Activated gamma-delta T cell treated with anti-CD3 and anti-CD28 coated beads, Interleukin-2, amount 50 U/mL, for 16 hours (primary cell): Measurements from ENCODE around the gene SLC7A9.
"Not testable (repeated sequence)": the region's sequence is repeated elsewhere in the genome, so short reads cannot be mapped to it uniquely, and the experiment has no call there.

ENCODE experiments used
- DNase-seq: peaks from one replicate; pipeline ENCODE4 v3.0.0-alpha.2; 2020; ENCODE audit warnings: low read depth

SLC7A9 gene

GRCh38 chr19:32881766-32882165 is 12.2 kb upstream of the SLC7A9 start:
- DNase-seq = no peak

- no peak for DNase-seq
Observed at GRCh38 chr19:32880622-32881021, 11.1 kb upstream of the SLC7A9 start.

GRCh38 chr19:32879741-32880140 is 10.2 kb upstream of the SLC7A9 start:
- no peak for DNase-seq

DNA sequence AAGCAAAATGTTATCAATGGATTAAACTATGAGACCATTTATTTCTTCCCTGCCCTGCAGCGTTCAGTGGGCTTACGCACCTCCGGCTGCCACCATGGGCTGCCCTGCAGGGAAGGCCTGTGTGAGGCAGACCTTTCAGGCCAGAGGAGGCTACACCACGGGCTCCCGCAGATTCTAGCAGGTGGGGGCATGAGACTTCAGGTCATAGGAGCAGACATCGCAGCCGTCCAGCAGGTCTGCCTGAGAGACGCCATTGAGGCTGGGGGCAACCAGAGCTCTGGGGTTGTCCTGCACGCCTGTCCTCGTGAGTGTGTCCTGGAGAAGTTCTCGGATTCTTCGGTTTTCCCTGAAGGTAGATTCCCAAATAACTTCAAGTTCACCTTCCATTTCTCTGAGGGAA is 9.4 kb upstream of the SLC7A9 start:
- no peak for DNase-seq

DNA sequence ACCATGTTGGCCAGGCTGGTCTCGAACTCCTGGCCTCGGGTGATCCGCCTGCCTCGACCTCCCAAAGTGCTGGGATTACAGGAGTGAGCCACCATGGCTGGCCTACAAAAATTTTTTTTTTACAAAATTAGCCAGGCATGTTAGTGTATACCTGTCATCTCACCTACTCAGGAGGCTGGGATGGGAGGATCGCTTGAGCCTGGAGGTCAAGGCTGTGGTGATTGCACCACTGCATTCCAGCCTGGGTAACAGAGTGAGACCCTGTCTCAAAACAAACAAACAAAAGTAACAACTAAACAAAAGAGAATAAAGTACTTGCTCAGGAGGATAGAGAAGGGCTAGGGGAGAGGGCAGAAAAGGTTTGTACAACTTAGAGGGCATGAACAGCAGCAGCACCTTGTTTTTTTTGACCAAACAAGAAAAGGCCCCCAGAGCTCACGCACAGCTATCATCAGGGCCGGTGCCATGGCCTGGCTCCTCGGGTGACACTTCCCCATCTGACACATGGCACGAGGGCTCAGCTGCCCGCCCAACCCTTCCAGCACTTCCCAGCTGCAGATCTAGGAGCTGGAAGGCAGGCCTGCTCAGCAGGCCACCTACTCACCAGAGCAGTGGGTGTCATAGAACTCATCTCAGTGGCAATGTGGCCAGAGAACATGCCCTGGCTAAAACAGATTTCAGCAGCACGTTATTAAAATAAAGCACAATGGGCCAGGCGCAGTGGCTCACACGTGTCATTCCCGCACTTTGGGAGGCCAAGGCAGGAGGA is 8.6 kb upstream of the SLC7A9 start:
- DNase-seq = no peak

DNA sequence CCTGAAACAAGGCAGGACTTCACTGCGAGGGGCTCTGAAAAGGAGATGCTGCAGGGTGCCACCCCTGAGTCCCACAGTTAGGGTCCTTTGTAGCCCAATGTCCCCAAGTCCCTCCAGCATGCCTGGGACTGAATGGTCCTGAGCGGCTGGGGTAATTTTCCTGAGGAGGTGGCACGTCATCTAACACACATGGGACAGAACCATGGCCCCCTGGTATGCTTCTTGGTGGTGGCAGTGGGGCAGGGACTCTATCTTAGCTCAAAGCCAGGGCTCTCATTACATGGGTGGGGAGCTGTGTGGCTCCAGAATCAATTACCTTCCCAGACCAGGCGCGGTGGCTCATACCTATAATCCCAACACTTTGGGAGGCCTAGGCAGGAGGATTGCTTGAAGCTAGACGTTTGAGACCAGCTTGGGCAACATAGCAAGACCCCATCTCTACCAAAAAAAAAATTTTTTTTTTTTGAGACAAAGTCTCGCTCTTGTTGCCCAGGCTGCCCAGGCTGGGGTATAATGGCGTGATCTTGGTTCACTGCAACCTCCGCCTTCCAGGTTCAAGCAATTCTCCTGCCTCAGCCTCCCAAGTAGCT is 7.9 kb upstream of the SLC7A9 start:
- DNase-seq = no peak

DNA sequence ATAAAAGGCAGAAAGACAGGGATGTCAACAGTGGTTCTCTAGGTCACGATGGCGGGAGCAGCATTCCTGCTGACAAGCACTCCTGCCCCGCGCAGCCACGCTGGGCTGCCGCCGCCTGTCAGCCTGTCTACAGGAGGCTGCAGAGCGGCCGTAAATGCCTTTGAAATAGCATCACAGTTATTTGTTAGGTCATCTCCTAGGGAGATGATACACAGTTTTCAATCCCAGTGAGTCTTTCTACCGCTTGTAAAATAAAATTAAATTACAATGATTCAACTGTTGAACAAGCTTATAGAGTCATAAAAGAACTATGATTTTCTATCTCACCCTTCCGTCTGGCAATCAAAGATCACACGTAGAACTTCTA is 7.3 kb upstream of the SLC7A9 start:
- DNase-seq = no peak

DNA sequence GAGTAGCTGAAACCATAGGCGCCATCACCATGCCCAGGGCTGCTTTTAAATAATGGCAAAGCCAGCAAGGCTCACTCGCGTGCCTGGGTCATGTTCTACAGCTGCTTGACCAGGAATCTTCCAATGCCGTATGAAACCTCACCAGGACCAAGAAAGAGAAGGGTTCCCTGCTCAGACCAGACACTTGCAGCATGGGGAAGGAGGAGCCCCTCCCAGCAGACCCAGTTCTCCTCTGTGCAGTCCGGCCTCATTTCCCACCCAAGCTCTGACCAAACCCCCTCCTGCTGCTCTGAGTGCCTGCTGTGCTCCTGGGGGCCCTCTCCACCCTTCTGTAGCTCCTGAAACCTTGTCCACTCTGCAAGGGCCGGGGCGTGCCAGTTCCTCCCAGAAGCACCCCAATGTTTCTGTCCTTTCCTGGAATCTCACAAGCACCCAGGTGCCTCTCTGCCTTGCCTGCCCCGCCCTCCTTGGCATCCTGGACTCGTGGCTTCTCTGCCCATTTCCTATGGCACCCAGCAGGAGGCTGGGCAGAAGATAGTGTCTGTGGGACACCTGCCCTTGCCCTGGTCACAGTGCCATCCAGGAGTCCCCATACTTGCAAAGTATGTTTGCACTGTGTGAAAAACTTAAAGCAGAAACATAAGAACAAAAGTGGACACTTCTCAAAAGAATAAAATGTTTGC is 6.8 kb upstream of the SLC7A9 start:
- no peak for DNase-seq

GRCh38 chr19:32875428-32875827 is 5.9 kb upstream of the SLC7A9 start:
- no peak for DNase-seq

DNA sequence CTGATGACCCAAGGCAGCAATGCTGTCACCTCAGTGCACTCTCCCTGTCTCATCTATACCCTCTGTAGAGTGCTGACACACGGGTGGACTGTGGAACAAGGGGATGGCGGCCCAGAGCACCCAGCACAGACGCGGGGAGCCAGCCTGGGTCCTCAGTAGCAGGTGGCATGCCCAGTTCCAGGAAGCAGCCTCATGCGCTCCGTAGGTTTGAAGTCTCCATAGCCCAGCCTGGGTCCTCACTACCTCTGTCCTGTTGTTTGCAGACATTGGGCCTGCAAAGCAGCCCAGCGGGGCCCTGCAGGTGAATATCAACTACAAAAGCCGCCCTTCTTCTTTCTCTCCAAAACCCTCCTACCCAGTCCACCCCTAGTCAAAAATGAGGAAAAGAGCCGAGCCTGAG is 5.0 kb upstream of the SLC7A9 start:
- no peak for DNase-seq

GRCh38 chr19:32873247-32873959 is 3.8 kb upstream of the SLC7A9 start:
- no peak for DNase-seq

- no peak for DNase-seq
Observed at GRCh38 chr19:32872391-32872790, 2.8 kb upstream of the SLC7A9 start.

- no peak for DNase-seq
Observed at GRCh38 chr19:32870981-32871451, 1.4 kb upstream of the SLC7A9 start.

DNA sequence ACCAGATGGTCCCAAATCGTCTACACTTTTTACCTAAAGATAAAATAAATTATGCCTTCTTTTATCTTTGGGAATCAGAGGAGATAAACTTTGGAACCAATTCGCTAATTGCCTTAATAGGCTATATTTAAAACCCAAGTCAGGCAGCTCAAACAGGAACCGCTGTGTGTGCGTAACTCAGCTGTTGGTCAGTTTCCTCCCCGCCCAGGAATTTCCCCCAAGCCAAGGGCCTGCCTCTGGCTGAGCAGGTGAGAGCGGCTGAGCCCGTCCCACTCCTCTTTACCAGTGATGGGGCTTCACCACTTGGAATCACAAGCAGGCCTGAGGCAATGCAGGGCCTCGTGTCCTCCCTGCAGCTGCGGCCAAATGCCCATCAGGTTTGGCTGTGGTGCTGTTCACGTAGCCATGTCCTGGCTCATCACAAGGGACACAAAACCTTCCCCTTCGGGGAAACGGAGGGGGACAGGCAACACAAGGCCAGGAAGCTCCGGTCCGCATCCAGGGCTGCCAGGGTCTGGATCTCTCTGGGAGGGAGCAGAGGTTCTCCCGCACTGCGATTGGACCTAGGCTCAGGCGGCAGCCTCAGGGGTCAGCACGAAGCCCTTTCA is 503 bp upstream of the SLC7A9 start:
- no peak for DNase-seq

- no peak for DNase-seq
Observed at GRCh38 chr19:32868206-32868950, 1.2 kb downstream of the SLC7A9 start.

- DNase-seq = not testable (repeated sequence)
Observed at GRCh38 chr19:32867436-32867835, 2.1 kb downstream of the SLC7A9 start.

DNA sequence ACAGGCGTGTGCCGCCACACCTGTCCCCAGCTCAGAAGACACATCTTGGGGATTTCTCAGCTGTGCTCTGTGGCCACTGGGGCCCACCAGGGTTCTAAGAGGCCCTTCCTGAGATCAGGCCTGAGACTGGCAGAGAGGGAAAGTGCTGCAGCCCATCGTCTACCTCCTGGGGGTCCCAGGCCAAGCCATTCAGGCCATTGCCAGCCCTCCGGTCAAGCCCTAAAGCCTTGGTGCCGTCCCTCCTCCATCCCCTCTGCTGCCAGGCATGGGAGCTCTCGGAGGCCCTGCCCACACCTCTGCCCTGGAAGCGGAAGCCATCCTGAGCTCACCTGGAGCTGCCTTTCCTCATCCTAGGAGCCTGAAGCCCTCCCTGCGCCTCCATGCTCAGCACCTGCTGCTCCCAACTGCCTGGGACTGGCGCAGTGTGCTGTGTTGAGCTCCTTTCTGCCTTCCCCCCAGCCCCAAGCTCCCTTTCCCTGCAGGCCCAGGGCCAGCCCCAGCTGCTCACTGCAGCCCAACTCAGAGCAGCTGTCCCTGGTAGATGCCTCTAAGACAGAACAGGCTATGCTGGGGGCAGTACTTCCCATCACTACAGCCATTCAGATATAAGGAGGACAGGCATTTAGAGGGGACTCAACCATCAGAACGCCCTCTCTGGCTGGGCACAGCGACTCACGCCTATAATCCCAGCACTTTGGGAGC is 2.9 kb downstream of the SLC7A9 start:
- DNase-seq = no peak

GRCh38 chr19:32866061-32866460 is 3.5 kb downstream of the SLC7A9 start:
- no peak for DNase-seq

DNA sequence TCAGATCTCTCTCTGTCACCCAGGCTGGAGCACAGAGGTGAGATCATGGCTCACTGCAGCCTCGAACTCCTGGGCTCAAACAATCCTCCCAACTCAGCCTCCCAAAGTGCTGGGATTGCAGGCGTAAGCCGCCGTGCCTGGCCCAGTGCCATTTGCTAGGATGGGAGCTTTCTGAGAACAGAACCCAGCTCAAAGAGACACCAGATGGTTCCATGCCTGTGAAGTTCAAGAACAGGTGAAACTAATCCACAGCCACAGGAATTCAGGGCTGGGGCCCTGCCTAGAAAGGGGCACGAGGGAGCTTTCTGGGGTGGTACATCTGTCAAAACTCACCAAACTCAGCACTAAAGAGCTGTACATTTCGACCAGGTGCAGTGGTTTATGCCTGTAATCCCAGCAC is 4.2 kb downstream of the SLC7A9 start:
- no peak for DNase-seq

- no peak for DNase-seq
Observed at GRCh38 chr19:32864318-32865007, 5.1 kb downstream of the SLC7A9 start.
